ENCODE measurements around the gene CRYBB1. TPM values are rescaled to one million over a fixed set of nuclear protein-coding genes. Genes with fewer than 3 reads are reported as not detected.

Gene CRYBB1
- total RNA-seq, 1 donor from 2014 or later: not detected

DNA sequence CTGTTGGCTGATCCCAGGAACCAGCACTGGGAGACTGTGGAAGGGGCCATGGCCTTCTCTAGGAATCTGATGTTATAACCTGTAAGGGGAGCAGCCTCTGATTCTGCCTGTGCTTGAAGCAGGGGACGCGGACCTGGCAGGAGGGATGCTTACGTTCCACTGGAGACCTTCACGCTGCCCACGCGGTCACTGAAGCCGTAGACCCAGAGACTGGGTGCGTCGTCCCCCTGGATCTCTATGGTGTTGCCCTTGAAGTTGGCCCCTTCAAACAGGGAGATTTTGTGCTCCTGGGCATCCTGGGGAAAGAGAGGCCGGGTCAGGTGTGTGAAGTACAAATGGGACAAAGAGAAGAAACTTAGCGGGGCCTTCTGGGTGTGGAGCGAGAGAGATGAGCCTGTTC is 16.1 kb downstream of the CRYBB1 start:
- POLR2A ChIA-PET: no interaction called here
- DNase-seq: no peak
- Mint-ChIP-seq H3K36me3 (ENCODE audit: low read depth) (no peaks in the 10 kb centered on the region), H3K27me3 (peaks cover 2% of the 10 kb centered on the region), H3K9me3 (no peaks in the 10 kb centered on the region), H3K4me3 (no peak overlapping the region), H3K4me1 (no peaks in the 10 kb centered on the region), H3K27ac (no peak overlapping the region)
- CTCF ChIA-PET: no interaction called here
- no peak for ATAC-seq (ENCODE audit: low read depth)
- TF ChIP-seq, protein P1, sequence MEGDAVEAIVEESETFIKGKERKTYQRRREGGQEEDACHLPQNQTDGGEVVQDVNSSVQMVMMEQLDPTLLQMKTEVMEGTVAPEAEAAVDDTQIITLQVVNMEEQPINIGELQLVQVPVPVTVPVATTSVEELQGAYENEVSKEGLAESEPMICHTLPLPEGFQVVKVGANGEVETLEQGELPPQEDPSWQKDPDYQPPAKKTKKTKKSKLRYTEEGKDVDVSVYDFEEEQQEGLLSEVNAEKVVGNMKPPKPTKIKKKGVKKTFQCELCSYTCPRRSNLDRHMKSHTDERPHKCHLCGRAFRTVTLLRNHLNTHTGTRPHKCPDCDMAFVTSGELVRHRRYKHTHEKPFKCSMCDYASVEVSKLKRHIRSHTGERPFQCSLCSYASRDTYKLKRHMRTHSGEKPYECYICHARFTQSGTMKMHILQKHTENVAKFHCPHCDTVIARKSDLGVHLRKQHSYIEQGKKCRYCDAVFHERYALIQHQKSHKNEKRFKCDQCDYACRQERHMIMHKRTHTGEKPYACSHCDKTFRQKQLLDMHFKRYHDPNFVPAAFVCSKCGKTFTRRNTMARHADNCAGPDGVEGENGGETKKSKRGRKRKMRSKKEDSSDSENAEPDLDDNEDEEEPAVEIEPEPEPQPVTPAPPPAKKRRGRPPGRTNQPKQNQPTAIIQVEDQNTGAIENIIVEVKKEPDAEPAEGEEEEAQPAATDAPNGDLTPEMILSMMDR (IDR thresholded peaks at IDR 0.05): no peak
- intact Hi-C loops (cut with micrococcal nuclease): no loop called here

DNA sequence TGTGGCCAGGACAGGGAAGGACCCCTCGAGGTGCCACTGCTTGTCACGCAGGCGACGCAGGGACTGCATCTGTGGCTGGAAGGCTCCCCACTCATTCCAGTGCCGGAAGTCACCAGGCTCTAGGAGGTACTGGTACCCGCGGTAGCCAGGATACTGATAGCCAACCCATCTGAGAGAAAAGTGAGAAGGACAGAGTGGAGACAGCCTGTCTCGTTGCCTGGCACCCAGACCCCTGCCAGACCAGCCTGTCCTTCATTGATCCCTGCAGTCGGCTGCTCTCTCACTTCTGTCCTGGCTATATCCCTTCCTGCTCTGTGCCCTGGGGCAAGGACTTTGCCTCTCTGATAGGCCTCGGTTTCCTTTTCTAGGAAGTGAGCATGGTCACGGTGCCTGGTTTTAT is 18.3 kb downstream of the CRYBB1 start:
- ChIA-PET POLR2A (no interaction called here), CTCF (no interaction called here)
- DNase-seq (no peak), ATAC-seq (ENCODE audit: low read depth) (no peak)
- no peak overlapping the region for H3K27ac Mint-ChIP-seq
- no peaks in the 10 kb centered on the region for H3K36me3 Mint-ChIP-seq (ENCODE audit: low read depth)
- intact Hi-C loops (cut with micrococcal nuclease): no loop called here
- TF ChIP-seq, protein P1 (IDR thresholded peaks at IDR 0.05): no peak
- no peaks in the 10 kb centered on the region for H3K9me3 Mint-ChIP-seq
- H3K4me1 Mint-ChIP-seq: no peaks in the 10 kb centered on the region
- H3K27me3 Mint-ChIP-seq: peaks cover 2% of the 10 kb centered on the region
- H3K4me3 Mint-ChIP-seq: no peak overlapping the region

DNA sequence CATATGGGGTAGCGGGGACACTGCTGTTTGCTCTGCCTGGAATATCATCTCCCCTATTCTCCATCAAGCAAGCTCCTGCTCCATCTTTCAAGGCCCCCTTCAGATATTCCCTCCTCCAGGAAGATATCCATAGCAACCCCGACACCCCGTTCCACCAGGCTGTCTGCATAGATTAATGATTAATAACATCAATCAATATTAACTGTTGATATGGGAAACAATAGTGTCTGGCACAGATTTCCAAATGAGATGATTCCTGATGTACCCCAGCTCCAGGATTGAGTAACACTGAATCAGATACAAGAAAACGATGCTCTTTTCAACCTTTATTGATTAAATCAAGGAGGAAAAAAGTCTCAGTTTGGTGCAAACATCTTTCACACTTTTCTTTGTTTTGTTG is 20.3 kb downstream of the CRYBB1 start:
- no peak for ATAC-seq (ENCODE audit: low read depth)
- ChIA-PET POLR2A (no interaction called here), CTCF (no interaction called here)
- H3K4me3 Mint-ChIP-seq: no peak overlapping the region
- no peaks in the 10 kb centered on the region for H3K9me3 Mint-ChIP-seq
- peaks cover 4% of the 10 kb centered on the region for H3K4me1 Mint-ChIP-seq
- intact Hi-C loops (cut with micrococcal nuclease): no loop called here
- DNase-seq: no peak
- no peak overlapping the region for H3K27ac Mint-ChIP-seq
- no peaks in the 10 kb centered on the region for H3K36me3 Mint-ChIP-seq (ENCODE audit: low read depth)
- H3K27me3 Mint-ChIP-seq: peaks cover 2% of the 10 kb centered on the region
- TF ChIP-seq, protein P1 (IDR thresholded peaks at IDR 0.05): no peak

DNA sequence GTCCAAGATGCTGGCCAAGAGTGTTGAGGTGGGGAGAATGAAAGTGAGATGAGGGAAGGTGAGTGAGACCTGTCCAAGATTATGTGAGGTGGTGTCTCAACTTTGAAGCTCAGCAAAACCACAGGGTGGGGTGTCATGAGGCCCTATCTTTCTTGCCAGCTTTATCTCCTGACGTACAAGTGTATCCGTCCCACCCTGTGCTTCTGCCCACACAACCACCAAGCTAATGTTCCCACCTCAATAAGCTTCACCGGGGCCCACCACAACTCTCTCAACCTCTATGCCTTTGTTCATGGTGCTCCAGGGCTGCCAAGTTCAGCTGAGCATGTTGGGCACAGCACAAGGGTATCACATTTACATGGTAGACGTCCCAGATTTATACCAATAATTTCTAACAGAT is 20.8 kb downstream of the CRYBB1 start:
- CTCF ChIA-PET: no interaction called here
- peaks cover 8% of the 10 kb centered on the region for H3K4me1 Mint-ChIP-seq
- TF ChIP-seq, protein P1 (IDR thresholded peaks at IDR 0.05): no peak
- peaks cover 2% of the 10 kb centered on the region for H3K27me3 Mint-ChIP-seq
- intact Hi-C loops (cut with micrococcal nuclease): no loop called here
- ATAC-seq (ENCODE audit: low read depth) (no peak), DNase-seq (no peak)
- H3K36me3 Mint-ChIP-seq (ENCODE audit: low read depth): no peaks in the 10 kb centered on the region
- POLR2A ChIA-PET: no interaction called here
- H3K27ac Mint-ChIP-seq: no peak overlapping the region
- no peaks in the 10 kb centered on the region for H3K9me3 Mint-ChIP-seq
- no peak overlapping the region for H3K4me3 Mint-ChIP-seq

DNA sequence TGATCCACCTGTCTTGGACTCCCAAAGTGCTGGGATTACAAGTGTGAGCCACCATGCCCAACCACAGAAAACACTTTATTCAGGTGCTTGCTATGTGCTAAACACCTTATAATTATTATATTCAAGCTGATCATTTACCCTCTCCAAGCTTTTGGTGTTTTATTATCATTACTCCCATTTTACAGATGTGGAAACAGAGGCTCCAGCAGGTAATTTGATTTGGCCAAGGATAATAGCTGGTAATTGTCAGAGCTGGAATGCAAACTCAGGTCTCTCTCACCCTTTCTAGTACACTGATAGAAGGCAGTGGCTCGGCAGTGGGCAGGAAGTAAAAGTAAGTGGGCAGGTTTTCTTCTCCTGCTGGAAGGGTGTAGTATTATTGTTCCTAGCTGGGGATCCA is 24.1 kb downstream of the CRYBB1 start:
- intact Hi-C loops (cut with micrococcal nuclease): loop anchor here (5.0 kb wide), 1 partner anchor 161 kb away; no protein-coding TSS in a partner anchor

More for the DNA sequence above, 24.1 kb downstream of the CRYBB1 start:
- DNase-seq (no peak), ATAC-seq (ENCODE audit: low read depth) (no peak)
- CTCF ChIA-PET: no interaction called here
- POLR2A ChIA-PET: no interaction called here
- Mint-ChIP-seq H3K4me1 (peaks cover 24% of the 10 kb centered on the region), H3K9me3 (no peaks in the 10 kb centered on the region), H3K27me3 (peaks cover 2% of the 10 kb centered on the region), H3K36me3 (ENCODE audit: low read depth) (no peaks in the 10 kb centered on the region), H3K27ac (no peak overlapping the region), H3K4me3 (no peak overlapping the region)
- TF ChIP-seq, protein P1 (IDR thresholded peaks at IDR 0.05): no peak
